B cell (primary cell): ENCODE data around the gene DVL2. TPM values are rescaled to one million over a fixed set of nuclear protein-coding genes. Genes with fewer than 3 reads are reported as not detected.

ENCODE experiments used
- ATAC-seq: fragments of 200-7000 bp; cut with Tn5 transposase; one replicate; pipeline ENCODE4 v1.10.0; 2021; ENCODE audit warnings: low read depth, mild to moderate bottlenecking, moderate number of reproducible peaks, moderate library complexity
- CTCF ChIA-PET: fragments of 350-600 bp; sonication (Branson Sonifier 250); formaldehyde crosslinking; loops from one replicate; lab custom pipeline; 2021; ENCODE audit warnings: antibody characterized with exemption, inconsistent platforms; lab: Charles Lee
- POLR2A ChIA-PET: fragments of 350-600 bp; sonication (Branson Sonifier 250); formaldehyde crosslinking; loops from one replicate; lab custom pipeline; 2021; ENCODE audit warnings: antibody characterized with exemption; lab: Charles Lee
- DNase-seq: peaks from one replicate; pipeline ENCODE4 v3.0.0; 2013
- H2AFZ ChIP-seq: 2 replicates; pipeline ENCODE4 v1.6.1; 2012; ENCODE audit warnings: mild to moderate bottlenecking, low read depth, low read length; ENCODE audit not compliant: insufficient read depth, poor library complexity, severe bottlenecking
- H3K27ac ChIP-seq, 2 donors: 1 replicate in 1 of 2; 2 replicates in 1 of 2; pipeline ENCODE4 v1.5.1; 2012 to 2013; ENCODE audit warnings: low read length in 2 of 2, mild to moderate bottlenecking in 2 of 2, moderate library complexity in 1 of 2
- H3K27me3 ChIP-seq, 4 experiments: fragments of 200-600 bp in 1 of 4; sonication (generic) in 1 of 4; replicated peaks in 1 of 4; 1 replicate in 2 of 4; 2 replicates in 2 of 4; pipeline versions ENCODE4 v1.6.1 to v1.7.0; 2013 to 2016; ENCODE audit warnings: low read length in 3 of 4, mild to moderate bottlenecking in 2 of 4, mixed read lengths in 1 of 4, moderate library complexity in 1 of 4; ENCODE audit not compliant: insufficient read depth in 4 of 4, control insufficient read depth in 3 of 4; ENCODE audit errors: control extremely low read depth in 1 of 4
- H3K36me3 ChIP-seq, 2 experiments: replicated peaks in 1 of 2; 1 replicate in 1 of 2; 2 replicates in 1 of 2; pipeline versions ENCODE4 v1.6.1 to v1.7.1; 2013; ENCODE audit warnings: low read length in 1 of 2; ENCODE audit not compliant: insufficient read depth in 2 of 2, control insufficient read depth in 1 of 2; ENCODE audit errors: control extremely low read depth in 1 of 2, extremely low read depth in 1 of 2
- H3K4me1 ChIP-seq, 2 donors: fragments of 200-600 bp in 1 of 2; sonication (generic) in 1 of 2; 1 replicate in 1 of 2; 2 replicates in 1 of 2; pipeline versions ENCODE4 v1.5.1 to v1.6.1; 2013 to 2017; ENCODE audit warnings: low read length in 2 of 2; ENCODE audit not compliant: control insufficient read depth in 2 of 2, insufficient read depth in 2 of 2
- H3K4me2 ChIP-seq: replicated peaks from 2 replicates; pipeline ENCODE3; 2012; ENCODE audit warnings: mild to moderate bottlenecking, low read depth, low read length; ENCODE audit not compliant: poor library complexity, severe bottlenecking
- H3K4me3 ChIP-seq, 5 experiments: fragments of 200-600 bp in 1 of 5; sonication (generic) in 1 of 5; 1 replicate in 3 of 5; 2 replicates in 2 of 5; pipeline versions ENCODE4 v1.5.1 to v1.7.0; 2011 to 2016; ENCODE audit warnings: low read length in 4 of 5, mild to moderate bottlenecking in 4 of 5, low read depth in 2 of 5, control low read depth in 1 of 5, moderate library complexity in 1 of 5; ENCODE audit not compliant: insufficient read depth in 1 of 5; ENCODE audit errors: control extremely low read depth in 1 of 5, extremely low read depth in 1 of 5
- H3K79me2 ChIP-seq: fragments of 200-600 bp; sonication (generic); one replicate; pipeline ENCODE4 v1.6.0; 2016; ENCODE audit warnings: low read length; ENCODE audit not compliant: control insufficient read depth, insufficient read depth
- H3K9ac ChIP-seq: fragments of 200-600 bp; sonication (generic); 2 replicates; pipeline ENCODE4 v1.6.1; 2017; ENCODE audit warnings: mild to moderate bottlenecking, low read length, moderate library complexity
- H3K9me3 ChIP-seq, 3 donors: one replicate each; pipeline versions ENCODE4 v1.6.1 to v1.7.1; 2013; ENCODE audit warnings: low read length in 2 of 3; ENCODE audit not compliant: control insufficient read depth in 2 of 3, insufficient read depth in 1 of 3; ENCODE audit errors: control extremely low read depth in 1 of 3
- H4K20me1 ChIP-seq: 2 replicates; pipeline ENCODE4 v1.6.0; 2012; ENCODE audit warnings: mild to moderate bottlenecking, low read length; ENCODE audit not compliant: insufficient read depth, control insufficient read depth, poor library complexity, severe bottlenecking
- H3K27ac Mint-ChIP-seq: one replicate; pipeline ENCODE4 v1.8.0; 2021; ENCODE audit warnings: mixed read lengths
- H3K27me3 Mint-ChIP-seq: one replicate; pipeline ENCODE4 v1.8.0; 2021; ENCODE audit warnings: mixed read lengths
- H3K4me1 Mint-ChIP-seq: one replicate; pipeline ENCODE4 v1.8.0; 2021; ENCODE audit warnings: mixed read lengths
- H3K4me3 Mint-ChIP-seq: one replicate; pipeline ENCODE4 v1.8.0; 2021; ENCODE audit warnings: mixed read lengths
- H3K9me3 Mint-ChIP-seq: one replicate; pipeline ENCODE4 v1.8.0; 2022; ENCODE audit warnings: mixed read lengths; ENCODE audit not compliant: insufficient read depth
- CTCF ChIP-seq: fragments of 200-600 bp; IDR thresholded peaks from one replicate; pipeline ENCODE4 v1.8.0; 2022; ENCODE audit warnings: antibody characterized with exemption, mild to moderate bottlenecking
- EZH2 ChIP-seq: IDR thresholded peaks from 2 replicates; pipeline ENCODE4 v1.6.1; 2012; ENCODE audit warnings: borderline replicate concordance, low read depth, mild to moderate bottlenecking, moderate library complexity, low read length; ENCODE audit not compliant: insufficient read depth, poor library complexity, severe bottlenecking
- WGBS: methylation state at CpG from one replicate; pipeline ENCODE4 v1.1.5; 2013; ENCODE audit warnings: missing lambda C conversion rate; ENCODE audit not compliant: insufficient coverage; 5-methylcytosine and 5-hydroxymethylcytosine counted together
- intact Hi-C: fragments of 100-400 bp; cut with micrococcal nuclease; formaldehyde crosslinking; loops from one replicate; pipeline ENCODE4 v1.10.0; 2022
- polyA plus RNA-seq: library from polyadenylated mRNA; depleted of rRNA; stranded (reverse); fragments of >200 nt; gene quantifications from 2 replicates; pipeline ENCODE4 v1.2.3, GENCODE V29; 2012
- total RNA-seq, 2 donors: library from RNA; stranded (reverse); fragments of 120-200 nt in 1 of 2; gene quantifications; 1 replicate in 1 of 2; 2 replicates in 1 of 2; pipeline versions ENCODE4 v1.2.3 to v1.2.4, GENCODE V29; 2013 to 2022

Gene DVL2
- total and polyA plus RNA-seq, 2 donors (not counting 1 experiment from before 2014, with no cell fraction given): 22.5 to 104 TPM

- Histone ChIP-seq H3K4me3 (peak overlapping the region; percentile 39 to 90 (median 78)), H2AFZ (peak overlapping the region; percentile 86), H3K9me3 (no peaks in the 10 kb centered on the region), H3K27me3 (no peaks in the 10 kb centered on the region), H3K36me3 (peaks cover 11 to 34% of the 10 kb centered on the region in 2 experiments), H3K4me1 (peaks cover 30 to 33% of the 10 kb centered on the region in 2 donors), H3K4me2 (peak overlapping the region; percentile 99), H3K27ac (peak overlapping the region; percentile 78 to 100), H3K79me2 (peaks cover 64% of the 10 kb centered on the region), H3K9ac (peak overlapping the region; percentile 94), H4K20me1 (peaks cover 18% of the 10 kb centered on the region)
- intact Hi-C loops: loop anchor here (5.0 kb wide), 2 partner anchors 436 to 606 kb away; partner anchors contain the start of genes CYB5D1, NAA38, TMEM88 and TP53
- Mint-ChIP-seq H3K9me3 (no peaks in the 10 kb centered on the region), H3K27ac (peak overlapping the region; percentile 94), H3K27me3 (no peaks in the 10 kb centered on the region), H3K4me3 (peak overlapping the region; percentile 98), H3K4me1 (peaks cover 44% of the 10 kb centered on the region)
- DNase-seq: peak; percentile 69
- ATAC-seq: no peak
- POLR2A ChIA-PET: interaction anchor here (0.5 to 3.6 kb wide), 10 partner anchors 9 to 946 kb away, joined by 3 to 26 read pairs (median 3); partner anchors contain the start of genes ACADVL, ACAP1, DLG4 and GABARAP
- WGBS: 1% methylated on average over 45 of the region's 55 CpGs
- CTCF ChIA-PET: interaction anchor here (0.8 to 1.6 kb wide), 4 partner anchors 9 to 45 kb away, joined by 3 to 6 read pairs (median 4); partner anchors contain the start of genes GABARAP and PHF23
- TF ChIP-seq CTCF (no peak), EZH2 (no peak)
Observed at GRCh38 chr17:7250695-7251627, 16.6 kb upstream of the DVL2 start.
